ENCODE results near the gene FRAS1.
"Not testable (repeated sequence)": the region's sequence is repeated elsewhere in the genome, so short reads cannot be mapped to it uniquely, and the experiment has no call there.

The FRAS1 gene

DNA sequence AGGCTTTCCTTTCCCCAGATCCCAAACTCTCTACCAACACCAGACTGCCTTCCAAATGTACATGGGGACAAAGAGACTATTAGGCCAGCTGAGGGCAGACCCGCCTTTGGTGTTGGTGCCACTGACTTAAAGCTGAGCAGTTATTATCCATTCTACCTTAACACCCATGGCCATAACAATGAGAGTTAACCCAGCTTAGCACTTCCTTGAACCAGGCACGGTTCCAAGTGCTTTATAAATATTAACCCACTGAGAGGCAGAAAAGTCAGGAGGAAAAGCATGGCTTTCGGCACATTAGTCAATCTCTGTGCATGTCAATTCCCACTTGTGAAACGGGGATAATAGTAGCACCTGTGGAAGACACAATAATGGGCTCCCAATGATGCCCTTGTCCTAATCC, 251.4 kb downstream of the FRAS1 start:
- Mint-ChIP-seq H3K4me3 (no peak overlapping the region), H3K27me3 (peaks cover 6% of the 10 kb centered on the region), H3K9me3 (no peaks in the 10 kb centered on the region), H3K4me1 (ENCODE audit: low read depth) (peaks cover 10% of the 10 kb centered on the region), H3K27ac (no peak overlapping the region), H3K36me3 (ENCODE audit: low read depth) (no peaks in the 10 kb centered on the region)

GRCh38 chr4:78309352-78309751, 252.2 kb downstream of the FRAS1 start:
- peaks cover 18% of the 10 kb centered on the region for H3K4me1 Mint-ChIP-seq (ENCODE audit: low read depth)
- H3K4me3 Mint-ChIP-seq, result no peak overlapping the region
- H3K27ac Mint-ChIP-seq, result no peak overlapping the region
- H3K36me3 Mint-ChIP-seq (ENCODE audit: low read depth), result no peaks in the 10 kb centered on the region
- H3K9me3 Mint-ChIP-seq, result no peaks in the 10 kb centered on the region
- H3K27me3 Mint-ChIP-seq, result peaks cover 12% of the 10 kb centered on the region

DNA sequence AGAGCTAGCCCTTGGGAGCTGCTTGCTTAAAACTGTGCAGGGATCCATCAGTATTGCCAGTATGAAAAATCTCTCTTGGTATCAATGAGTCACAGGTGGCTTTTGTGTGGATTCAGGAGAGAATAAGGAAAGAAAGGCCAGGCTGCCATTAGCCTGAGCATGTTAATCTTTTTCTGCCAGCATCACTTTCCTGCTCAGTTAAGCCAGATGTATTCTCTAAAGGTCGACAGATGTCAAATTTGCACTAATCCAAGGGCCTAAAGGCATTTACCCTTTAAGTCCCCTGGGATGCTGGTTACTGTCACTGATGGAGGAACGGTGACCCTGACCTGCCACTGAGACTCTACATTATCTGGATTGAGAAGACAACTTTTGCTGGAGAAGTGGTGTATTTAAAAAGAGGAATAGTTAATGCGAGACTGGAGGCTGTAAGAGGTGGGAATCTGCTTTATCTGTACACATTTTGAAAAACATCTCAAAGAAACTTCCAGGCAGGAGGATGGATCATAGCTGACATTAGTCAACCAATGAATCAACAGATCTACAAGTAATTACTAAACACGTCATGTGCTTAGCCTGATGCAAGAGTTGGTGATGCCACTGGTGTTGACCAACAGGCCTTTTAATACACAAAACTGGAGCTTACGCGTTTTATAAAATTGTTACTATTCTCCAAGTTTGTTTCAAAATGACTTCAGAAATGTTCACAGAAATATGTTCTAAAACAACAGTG, 253.1 kb downstream of the FRAS1 start:
- H3K27me3 Mint-ChIP-seq, result peaks cover 13% of the 10 kb centered on the region
- H3K4me3 Mint-ChIP-seq, result no peak overlapping the region
- H3K36me3 Mint-ChIP-seq (ENCODE audit: low read depth), result no peaks in the 10 kb centered on the region
- no peak overlapping the region for H3K27ac Mint-ChIP-seq
- no peaks in the 10 kb centered on the region for H3K9me3 Mint-ChIP-seq
- H3K4me1 Mint-ChIP-seq (ENCODE audit: low read depth), result peaks cover 18% of the 10 kb centered on the region

- H3K9me3 Mint-ChIP-seq, result no peaks in the 10 kb centered on the region
- H3K27me3 Mint-ChIP-seq, result peaks cover 16% of the 10 kb centered on the region
- H3K27ac Mint-ChIP-seq, result no peak overlapping the region
- H3K4me1 Mint-ChIP-seq (ENCODE audit: low read depth), result peaks cover 18% of the 10 kb centered on the region
- H3K36me3 Mint-ChIP-seq (ENCODE audit: low read depth), result no peaks in the 10 kb centered on the region
- no peak overlapping the region for H3K4me3 Mint-ChIP-seq
Measured at GRCh38 chr4:78310740-78311115, 253.6 kb downstream of the FRAS1 start.

GRCh38 chr4:78311306-78311705, 254.2 kb downstream of the FRAS1 start:
- Mint-ChIP-seq H3K9me3 (no peaks in the 10 kb centered on the region), H3K36me3 (ENCODE audit: low read depth) (no peaks in the 10 kb centered on the region), H3K4me1 (ENCODE audit: low read depth) (peaks cover 18% of the 10 kb centered on the region), H3K27ac (no peak overlapping the region), H3K4me3 (no peak overlapping the region), H3K27me3 (peaks cover 16% of the 10 kb centered on the region)

GRCh38 chr4:78312989-78313753, 256.0 kb downstream of the FRAS1 start:
- Mint-ChIP-seq H3K4me1 (ENCODE audit: low read depth) (peaks cover 18% of the 10 kb centered on the region), H3K9me3 (no peaks in the 10 kb centered on the region), H3K4me3 (no peak overlapping the region), H3K27me3 (peaks cover 22% of the 10 kb centered on the region), H3K27ac (no peak overlapping the region), H3K36me3 (ENCODE audit: low read depth) (no peaks in the 10 kb centered on the region)

GRCh38 chr4:78313754-78314120, 256.6 kb downstream of the FRAS1 start:
- Mint-ChIP-seq H3K4me1 (ENCODE audit: low read depth) (peaks cover 18% of the 10 kb centered on the region), H3K4me3 (no peak overlapping the region), H3K36me3 (ENCODE audit: low read depth) (no peaks in the 10 kb centered on the region), H3K27me3 (peaks cover 27% of the 10 kb centered on the region), H3K27ac (no peak overlapping the region), H3K9me3 (no peaks in the 10 kb centered on the region)

GRCh38 chr4:78318126-78318525, 261.0 kb downstream of the FRAS1 start:
- H3K4me1 Mint-ChIP-seq (ENCODE audit: low read depth), result peaks cover 17% of the 10 kb centered on the region
- no peak overlapping the region for H3K27ac Mint-ChIP-seq
- H3K36me3 Mint-ChIP-seq (ENCODE audit: low read depth), result no peaks in the 10 kb centered on the region
- H3K4me3 Mint-ChIP-seq, result no peak overlapping the region
- no peaks in the 10 kb centered on the region for H3K9me3 Mint-ChIP-seq
- H3K27me3 Mint-ChIP-seq, result peaks cover 31% of the 10 kb centered on the region

DNA sequence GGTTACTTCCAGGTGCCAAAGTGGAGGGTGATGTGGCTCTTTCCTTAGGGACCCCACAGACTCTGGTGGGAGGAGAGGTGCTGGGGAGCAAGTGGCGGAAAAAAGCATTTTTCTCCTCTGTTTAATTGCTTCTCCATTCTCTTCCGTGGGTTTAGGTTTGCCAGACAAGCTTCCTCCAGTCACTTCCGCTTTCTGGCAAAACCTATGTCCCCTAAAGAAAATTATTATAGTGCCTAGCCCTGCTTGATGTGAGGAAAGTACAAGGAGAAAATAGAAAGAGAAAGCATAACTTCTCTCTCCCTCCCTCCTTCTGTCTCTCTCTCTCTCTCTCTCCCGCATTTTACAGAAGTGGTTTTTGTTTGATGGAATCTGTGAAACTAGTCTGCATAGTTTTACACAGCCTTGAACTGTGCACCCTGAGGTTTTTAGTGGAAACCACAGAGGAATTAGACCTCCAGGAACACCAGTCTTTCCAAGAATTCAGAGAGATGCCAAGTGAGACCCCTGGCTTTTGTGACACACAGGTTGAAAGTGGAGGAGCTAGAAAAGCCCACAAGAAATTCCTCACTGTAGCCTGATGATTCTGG, 263.3 kb downstream of the FRAS1 start:
- H3K4me3 Mint-ChIP-seq, result no peak overlapping the region
- H3K27ac Mint-ChIP-seq, result no peak overlapping the region
- H3K4me1 Mint-ChIP-seq (ENCODE audit: low read depth), result peaks cover 6% of the 10 kb centered on the region
- peaks cover 24% of the 10 kb centered on the region for H3K27me3 Mint-ChIP-seq
- no peaks in the 10 kb centered on the region for H3K9me3 Mint-ChIP-seq
- H3K36me3 Mint-ChIP-seq (ENCODE audit: low read depth), result no peaks in the 10 kb centered on the region

- Mint-ChIP-seq H3K4me3 (no peak overlapping the region), H3K27me3 (peaks cover 22% of the 10 kb centered on the region), H3K4me1 (ENCODE audit: low read depth) (peaks cover 6% of the 10 kb centered on the region), H3K36me3 (ENCODE audit: low read depth) (no peaks in the 10 kb centered on the region), H3K27ac (no peak overlapping the region), H3K9me3 (no peaks in the 10 kb centered on the region)
Measured at GRCh38 chr4:78322032-78322431, 264.9 kb downstream of the FRAS1 start.

DNA sequence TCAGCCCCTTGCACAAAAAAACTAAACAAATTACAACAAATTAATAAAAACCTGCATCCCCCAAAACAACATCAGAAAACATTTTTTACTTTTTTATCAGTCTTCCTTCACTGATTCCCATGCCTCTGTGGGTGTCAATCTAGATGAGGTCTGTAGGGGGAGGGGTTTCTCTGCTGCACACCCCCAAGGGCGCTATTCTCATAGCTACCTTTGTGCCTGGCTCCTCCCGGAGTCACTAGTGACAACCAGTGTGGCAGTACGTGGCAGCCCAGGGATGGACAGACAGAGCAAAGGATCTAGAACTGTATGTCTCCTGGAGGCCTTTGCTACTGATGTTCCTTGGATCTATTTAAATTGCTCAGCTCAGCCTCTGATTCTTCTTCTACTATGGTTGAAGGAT, 266.3 kb downstream of the FRAS1 start:
- Mint-ChIP-seq H3K27ac (no peak overlapping the region), H3K36me3 (ENCODE audit: low read depth) (no peaks in the 10 kb centered on the region), H3K4me3 (no peak overlapping the region), H3K27me3 (peaks cover 13% of the 10 kb centered on the region), H3K4me1 (ENCODE audit: low read depth) (peaks cover 6% of the 10 kb centered on the region), H3K9me3 (no peaks in the 10 kb centered on the region)

DNA sequence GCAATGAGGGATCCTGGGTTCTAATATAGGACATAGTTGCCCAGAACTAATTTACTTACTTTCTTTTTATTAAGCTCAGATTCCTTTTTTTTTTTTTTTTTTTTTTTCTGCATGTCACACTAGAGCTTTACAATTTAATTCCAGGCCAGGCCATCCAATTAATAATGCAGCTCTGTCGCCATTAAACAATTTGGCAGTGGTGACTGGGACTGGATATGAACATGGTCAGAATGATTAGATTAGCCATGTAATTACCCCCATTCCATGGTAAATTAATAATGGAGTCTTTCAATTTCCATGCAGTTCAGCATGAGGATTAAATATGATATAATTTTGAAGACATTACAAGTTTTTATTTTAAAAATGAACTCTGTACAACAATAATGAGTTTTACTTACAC, 267.5 kb downstream of the FRAS1 start:
- no peaks in the 10 kb centered on the region for H3K9me3 Mint-ChIP-seq
- H3K27me3 Mint-ChIP-seq, result peaks cover 6% of the 10 kb centered on the region
- H3K36me3 Mint-ChIP-seq (ENCODE audit: low read depth), result no peaks in the 10 kb centered on the region
- H3K4me1 Mint-ChIP-seq (ENCODE audit: low read depth), result peaks cover 6% of the 10 kb centered on the region
- H3K27ac Mint-ChIP-seq, result no peak overlapping the region
- H3K4me3 Mint-ChIP-seq, result no peak overlapping the region

- H3K27ac Mint-ChIP-seq, result no peak overlapping the region
- no peaks in the 10 kb centered on the region for H3K9me3 Mint-ChIP-seq
- peaks cover 2% of the 10 kb centered on the region for H3K27me3 Mint-ChIP-seq
- no peak overlapping the region for H3K4me3 Mint-ChIP-seq
- H3K4me1 Mint-ChIP-seq (ENCODE audit: low read depth), result peaks cover 3% of the 10 kb centered on the region
- H3K36me3 Mint-ChIP-seq (ENCODE audit: low read depth), result no peaks in the 10 kb centered on the region
Measured at GRCh38 chr4:78325271-78326157, 268.4 kb downstream of the FRAS1 start.

DNA sequence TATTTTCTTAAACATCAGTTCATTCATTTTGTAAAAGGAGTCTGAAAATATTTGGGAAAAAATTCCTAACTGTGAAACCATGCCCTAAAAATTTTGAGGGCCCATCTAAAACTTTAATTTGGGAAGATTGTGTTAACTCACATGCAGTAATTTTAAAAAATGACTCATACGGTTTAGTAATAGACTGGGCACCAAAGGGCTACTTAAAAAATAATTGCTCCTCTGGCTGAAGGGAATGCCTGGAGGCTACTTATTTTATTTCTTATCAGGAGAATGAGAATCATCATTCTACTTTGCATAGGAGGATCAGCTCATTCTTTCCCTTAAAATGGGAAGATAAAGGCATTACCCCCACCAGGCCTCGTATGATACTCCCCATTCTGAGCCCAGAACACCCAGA, 271.5 kb downstream of the FRAS1 start:
- not testable (repeated sequence) for H3K27me3 Mint-ChIP-seq; H3K4me3 Mint-ChIP-seq; H3K9me3 Mint-ChIP-seq; H3K36me3 Mint-ChIP-seq (ENCODE audit: low read depth); H3K4me1 Mint-ChIP-seq (ENCODE audit: low read depth); H3K27ac Mint-ChIP-seq

DNA sequence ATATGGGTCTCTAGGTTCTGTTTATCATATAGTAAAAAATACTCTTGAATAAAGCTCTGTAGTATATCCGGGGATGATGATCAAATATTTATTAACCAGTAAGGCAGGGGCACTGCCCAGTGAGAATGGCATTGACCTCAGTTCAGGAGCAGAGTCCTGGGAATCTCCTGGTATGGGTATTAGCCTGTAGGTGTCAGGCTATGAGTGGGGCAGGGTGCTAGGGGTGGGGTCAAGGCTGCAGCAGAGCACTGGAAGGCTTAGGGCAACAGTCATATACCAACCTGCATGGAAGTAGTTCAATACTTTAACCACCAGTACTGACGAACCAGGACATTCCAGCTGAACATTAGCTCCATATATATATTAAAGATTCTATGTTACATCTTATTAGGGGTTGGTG, 274.1 kb downstream of the FRAS1 start:
- no peak overlapping the region for H3K27ac Mint-ChIP-seq
- H3K27me3 Mint-ChIP-seq, result no peaks in the 10 kb centered on the region
- H3K4me1 Mint-ChIP-seq (ENCODE audit: low read depth), result no peaks in the 10 kb centered on the region
- H3K9me3 Mint-ChIP-seq, result no peaks in the 10 kb centered on the region
- H3K4me3 Mint-ChIP-seq, result no peak overlapping the region
- H3K36me3 Mint-ChIP-seq (ENCODE audit: low read depth), result no peaks in the 10 kb centered on the region
